NT2/D1 (cell line): Measurements from ENCODE around the gene HTT.
"Not testable (repeated sequence)": the region's sequence is repeated elsewhere in the genome, so short reads cannot be mapped to it uniquely, and the experiment has no call there.

Source experiments
- SUZ12 ChIP-seq: IDR thresholded peaks from 2 replicates; pipeline ENCODE4 v1.6.1; 2011; ENCODE audit not compliant: insufficient read length, insufficient read depth; ENCODE audit errors: extremely low read depth
- YY1 ChIP-seq: IDR thresholded peaks from 2 replicates; pipeline ENCODE4 v1.6.1; 2011; ENCODE audit not compliant: insufficient read length, insufficient read depth
- ZNF274 ChIP-seq: IDR thresholded peaks from 2 replicates; pipeline ENCODE4 v1.6.1; 2011; ENCODE audit warnings: mild to moderate bottlenecking, low read depth, low read length

GRCh38 chr4:3094701-3095100 lies 20.2 kb downstream of the HTT start:
- TF ChIP-seq ZNF274, YY1, SUZ12: not testable (repeated sequence)
